Panc1 (cell line): Measurements from ENCODE around the gene HCFC1R1. TPM values are rescaled to one million over a fixed set of nuclear protein-coding genes. Genes with fewer than 3 reads are reported as not detected.
A peak's percentile ranks its signal among the peaks of the same experiment; 100 is the strongest.

Source experiments
- ATAC-seq: fragments of 200-7000 bp; cut with Tn5 transposase; 2 replicates; pipeline ENCODE4 v1.9.1; 2020; ENCODE audit warnings: mild to moderate bottlenecking, moderate library complexity
- BruUV-seq: library from RNA; stranded (reverse); fragments of 400-500 nt; replicated peaks from 2 replicates; lab custom pipeline; 2021; lab: Mats Ljungman, UMichigan
- CTCF ChIA-PET: fragments of 300-600 bp; sonication (Branson Sonifier 250); formaldehyde crosslinking; loops from one replicate; lab custom pipeline; 2022; ENCODE audit warnings: antibody characterized with exemption; lab: Charles Lee
- POLR2A ChIA-PET: fragments of 300-600 bp; sonication (Branson Sonifier 250); formaldehyde crosslinking; loops from one replicate; lab custom pipeline; 2022; ENCODE audit warnings: antibody characterized with exemption; lab: Charles Lee
- DNase-seq: peaks from one replicate; pipeline ENCODE4 v3.0.0-alpha.2; 2010; ENCODE audit warnings: low read depth, low spot score
- H3K27ac ChIP-seq: 2 replicates; pipeline ENCODE4 v1.5.1; 2011; ENCODE audit warnings: mild to moderate bottlenecking, low read length, inconsistent platforms
- H3K27me3 ChIP-seq: fragments of 200-500 bp; sonication (Bioruptor generic); 2 replicates; pipeline ENCODE4 v1.6.0; 2014; ENCODE audit warnings: low read length, inconsistent platforms; ENCODE audit not compliant: control insufficient read depth, insufficient read depth
- H3K36me3 ChIP-seq: fragments of 200-500 bp; sonication (Bioruptor generic); 2 replicates; pipeline ENCODE4 v1.5.1; 2014; ENCODE audit warnings: inconsistent platforms, mild to moderate bottlenecking, low read length, moderate library complexity; ENCODE audit not compliant: control insufficient read depth, insufficient read depth
- H3K4me1 ChIP-seq: 2 replicates; pipeline ENCODE4 v1.5.1; 2011; ENCODE audit warnings: inconsistent platforms, mild to moderate bottlenecking, low read length, moderate library complexity; ENCODE audit not compliant: control insufficient read depth, insufficient read depth
- H3K4me3 ChIP-seq, 2 experiments: 2 replicates each; pipeline ENCODE4 v1.5.1; 2011 to 2012; ENCODE audit warnings: low read depth in 2 of 2, low read length in 2 of 2, mild to moderate bottlenecking in 2 of 2, inconsistent platforms in 1 of 2, moderate library complexity in 1 of 2
- H3K9me3 ChIP-seq: fragments of 200-500 bp; sonication (Bioruptor generic); 2 replicates; pipeline ENCODE4 v1.5.1; 2014; ENCODE audit warnings: low read depth, mild to moderate bottlenecking, inconsistent platforms, low read length, moderate library complexity; ENCODE audit not compliant: control insufficient read depth, insufficient read depth
- CTCF ChIP-seq: fragments of 450-650 bp; IDR thresholded peaks from 2 replicates; pipeline ENCODE4 v1.5.1; 2017; ENCODE audit warnings: mild to moderate bottlenecking
- POLR2AphosphoS5 ChIP-seq: IDR thresholded peaks from 2 replicates; pipeline ENCODE4 v1.6.1; 2012; ENCODE audit warnings: mild to moderate bottlenecking, low read depth, low read length, moderate library complexity
- SIN3A ChIP-seq: IDR thresholded peaks from 2 replicates; pipeline ENCODE4 v1.6.1; 2012; ENCODE audit warnings: low read depth, mild to moderate bottlenecking, low read length, moderate library complexity, borderline replicate concordance; ENCODE audit not compliant: insufficient read depth
- TCF7L2 ChIP-seq: IDR thresholded peaks from 2 replicates; pipeline ENCODE4 v1.6.1; 2011; ENCODE audit warnings: mild to moderate bottlenecking, low read depth, low read length, inconsistent platforms
- in situ Hi-C: cut with HindIII; loops from 2 replicates; pipeline ENCODE4 v1.10.0; 2016; ENCODE audit warnings: low sequenced_read_pairs, low pct_unique_long_range_greater_than_20kb
- intact Hi-C: fragments of 100-400 bp; cut with micrococcal nuclease; formaldehyde crosslinking; loops from one replicate; pipeline ENCODE4 v1.10.0; 2022; ENCODE audit not compliant: unreplicated experiment
- total RNA-seq: library from RNA; stranded (reverse); gene quantifications from one replicate; pipeline ENCODE4 v1.2.1, GENCODE V29; 2021; ENCODE audit not compliant: unreplicated experiment
- TF ChIP-seq, protein P1 (sequence below), 2 experiments: IDR thresholded peaks; 2 replicates each; pipeline ENCODE4 v1.6.1; 2011 to 2012; ENCODE audit warnings: low read depth in 2 of 2, control low read depth in 1 of 2, low read length in 1 of 2, mild to moderate bottlenecking in 1 of 2, moderate library complexity in 1 of 2; ENCODE audit not compliant: insufficient read depth in 1 of 2

HCFC1R1 gene
- total RNA-seq, 1 experiment from 2014 or later = 67.3 TPM

GRCh38 chr16:3022684-3023414 lies 893 bp downstream of the HCFC1R1 start:
- ATAC-seq (peak; percentile 8), DNase-seq (no peak)
- Histone ChIP-seq H3K27ac (peak overlapping the region; percentile 99), H3K9me3 (no peaks in the 10 kb centered on the region), H3K36me3 (peaks cover 9% of the 10 kb centered on the region), H3K27me3 (no peaks in the 10 kb centered on the region), H3K4me3 (peak overlapping the region; percentile 94 to 95), H3K4me1 (peaks cover 16% of the 10 kb centered on the region)
- TF ChIP-seq POLR2AphosphoS5 (no peak; the same call in 1 of the 2 replicates), SIN3A (no peak), TCF7L2 (no peak), CTCF (no peak)
- TF ChIP-seq, protein P1, sequence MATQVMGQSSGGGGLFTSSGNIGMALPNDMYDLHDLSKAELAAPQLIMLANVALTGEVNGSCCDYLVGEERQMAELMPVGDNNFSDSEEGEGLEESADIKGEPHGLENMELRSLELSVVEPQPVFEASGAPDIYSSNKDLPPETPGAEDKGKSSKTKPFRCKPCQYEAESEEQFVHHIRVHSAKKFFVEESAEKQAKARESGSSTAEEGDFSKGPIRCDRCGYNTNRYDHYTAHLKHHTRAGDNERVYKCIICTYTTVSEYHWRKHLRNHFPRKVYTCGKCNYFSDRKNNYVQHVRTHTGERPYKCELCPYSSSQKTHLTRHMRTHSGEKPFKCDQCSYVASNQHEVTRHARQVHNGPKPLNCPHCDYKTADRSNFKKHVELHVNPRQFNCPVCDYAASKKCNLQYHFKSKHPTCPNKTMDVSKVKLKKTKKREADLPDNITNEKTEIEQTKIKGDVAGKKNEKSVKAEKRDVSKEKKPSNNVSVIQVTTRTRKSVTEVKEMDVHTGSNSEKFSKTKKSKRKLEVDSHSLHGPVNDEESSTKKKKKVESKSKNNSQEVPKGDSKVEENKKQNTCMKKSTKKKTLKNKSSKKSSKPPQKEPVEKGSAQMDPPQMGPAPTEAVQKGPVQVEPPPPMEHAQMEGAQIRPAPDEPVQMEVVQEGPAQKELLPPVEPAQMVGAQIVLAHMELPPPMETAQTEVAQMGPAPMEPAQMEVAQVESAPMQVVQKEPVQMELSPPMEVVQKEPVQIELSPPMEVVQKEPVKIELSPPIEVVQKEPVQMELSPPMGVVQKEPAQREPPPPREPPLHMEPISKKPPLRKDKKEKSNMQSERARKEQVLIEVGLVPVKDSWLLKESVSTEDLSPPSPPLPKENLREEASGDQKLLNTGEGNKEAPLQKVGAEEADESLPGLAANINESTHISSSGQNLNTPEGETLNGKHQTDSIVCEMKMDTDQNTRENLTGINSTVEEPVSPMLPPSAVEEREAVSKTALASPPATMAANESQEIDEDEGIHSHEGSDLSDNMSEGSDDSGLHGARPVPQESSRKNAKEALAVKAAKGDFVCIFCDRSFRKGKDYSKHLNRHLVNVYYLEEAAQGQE (IDR thresholded peaks at IDR 0.05; ENCODE audit: insufficient read depth in 1 of 2, low read depth in 2 of 2, low read length in 1 of 2) = no peak
- POLR2A ChIA-PET = interaction anchor here (0.6 kb wide), 5 partner anchors 11 to 1144 kb away, joined by 3 to 8 read pairs (median 4); no protein-coding TSS in a partner anchor
- in situ Hi-C loops (no loop called here), intact Hi-C loops (no loop called here)
- BruUV-seq = TSS peak; percentile 96
- CTCF ChIA-PET = interaction anchor here (0.7 to 1.2 kb wide), 4 partner anchors 9 to 25 kb away, joined by 3 to 5 read pairs (median 4); no protein-coding TSS in a partner anchor

- intact Hi-C loops (no loop called here), in situ Hi-C loops (no loop called here)
- Histone ChIP-seq H3K4me1 (peaks cover 16% of the 10 kb centered on the region), H3K27ac (peak overlapping the region; percentile 99), H3K4me3 (peak overlapping the region; percentile 94 to 95), H3K27me3 (no peaks in the 10 kb centered on the region), H3K9me3 (no peaks in the 10 kb centered on the region), H3K36me3 (peaks cover 9% of the 10 kb centered on the region)
- ChIA-PET CTCF (interaction anchor here (0.7 to 1.2 kb wide), 2 partner anchors 9 to 26 kb away, joined by 4 to 5 read pairs; no protein-coding TSS in a partner anchor), POLR2A (interaction anchor here (0.6 kb wide), 1 partner anchor 84 kb away, joined by 5 read pairs; no protein-coding TSS in a partner anchor)
- BruUV-seq = no TSS peak
- TF ChIP-seq CTCF = no peak
- peak; percentile 18 for TF ChIP-seq POLR2AphosphoS5
- ATAC-seq (peak; percentile 36), DNase-seq (peak; percentile 84)
Measured at GRCh38 chr16:3022208-3022683, 1.5 kb downstream of the HCFC1R1 start.
